Measurements from ENCODE around the gene COLQ.
"Not testable (repeated sequence)": the region's sequence is repeated elsewhere in the genome, so short reads cannot be mapped to it uniquely, and the experiment has no call there.

COLQ gene

DNA sequence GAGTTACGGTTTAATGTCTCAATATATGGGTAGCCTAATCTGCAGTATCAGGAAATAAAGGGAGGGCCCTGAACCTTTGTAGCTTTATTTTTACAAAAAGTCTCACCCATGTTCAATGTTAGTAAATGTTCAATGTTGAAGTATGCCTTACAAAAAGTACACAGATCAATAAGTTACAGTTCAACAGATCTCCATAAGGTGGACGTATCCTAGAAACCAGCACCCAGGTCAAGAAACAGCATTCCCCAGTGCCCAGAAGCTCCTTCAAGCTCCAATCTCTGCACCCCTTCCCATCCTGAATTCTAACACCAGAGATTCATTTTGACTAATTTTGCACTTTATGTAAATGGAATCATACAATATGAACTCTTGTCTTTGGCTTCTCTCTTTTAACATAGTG is 31.3 kb downstream of the COLQ start:
- no peak for DNase-seq (ENCODE audit: low read depth)

DNA sequence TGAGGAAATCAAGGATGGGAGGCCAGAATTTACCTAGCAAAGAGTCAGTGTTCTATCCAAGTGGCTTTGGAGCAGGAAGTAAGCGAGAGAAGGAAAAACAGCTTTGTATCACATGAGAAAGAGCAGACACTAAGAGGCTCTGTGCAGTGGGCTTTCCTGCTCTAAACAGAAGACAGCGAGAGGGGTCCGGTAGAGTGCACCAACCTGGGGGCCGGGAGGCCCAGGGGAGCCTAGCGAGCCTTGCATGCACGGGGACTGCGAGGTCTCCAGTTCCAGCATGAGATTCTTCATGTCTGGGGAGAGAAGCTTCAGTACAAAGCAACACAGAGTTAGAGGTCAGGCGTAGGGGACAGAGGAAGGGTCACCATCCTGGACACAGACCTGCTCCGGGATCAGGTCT is 33.5 kb downstream of the COLQ start:
- no peak for DNase-seq (ENCODE audit: low read depth)

DNA sequence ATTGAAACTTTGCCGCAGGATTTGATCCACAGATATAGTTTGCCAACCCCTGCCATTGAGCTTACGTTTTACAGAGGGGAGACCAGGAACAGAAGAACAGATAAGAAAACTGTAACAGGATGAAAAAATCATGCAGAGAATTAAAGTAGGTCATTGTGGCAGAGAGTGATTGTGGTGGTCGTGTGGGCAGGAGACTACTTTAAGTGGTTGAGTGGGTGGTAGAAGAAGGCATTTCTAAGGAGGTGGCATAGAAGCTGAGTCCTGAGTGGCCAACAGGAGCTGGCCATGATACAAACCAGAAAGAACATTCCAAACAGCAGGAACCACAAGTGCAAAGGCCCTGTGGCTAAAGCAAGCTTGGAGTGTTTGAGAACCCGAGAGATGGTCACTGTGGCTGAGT is 34.5 kb downstream of the COLQ start:
- no peak for DNase-seq (ENCODE audit: low read depth)

DNA sequence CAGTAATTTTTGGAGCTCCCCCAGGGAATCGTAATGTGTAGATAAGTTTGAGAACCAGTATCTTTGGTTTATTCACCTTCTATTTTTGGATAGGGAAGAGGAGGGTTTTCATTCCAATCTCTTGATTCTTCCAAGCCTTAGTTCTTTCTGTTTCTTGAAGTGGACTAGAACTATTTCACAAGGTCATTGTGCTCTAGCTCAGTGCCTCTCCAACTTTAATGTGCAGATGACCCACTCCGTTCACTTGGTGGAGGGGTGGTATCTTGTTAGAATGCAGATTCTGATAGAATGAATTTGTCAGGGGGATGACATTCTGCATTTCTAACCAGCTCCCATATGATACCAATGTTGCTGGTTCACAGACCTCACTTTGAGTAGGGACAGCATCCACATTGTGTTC is 35.5 kb downstream of the COLQ start:
- no peak for DNase-seq (ENCODE audit: low read depth)

DNA sequence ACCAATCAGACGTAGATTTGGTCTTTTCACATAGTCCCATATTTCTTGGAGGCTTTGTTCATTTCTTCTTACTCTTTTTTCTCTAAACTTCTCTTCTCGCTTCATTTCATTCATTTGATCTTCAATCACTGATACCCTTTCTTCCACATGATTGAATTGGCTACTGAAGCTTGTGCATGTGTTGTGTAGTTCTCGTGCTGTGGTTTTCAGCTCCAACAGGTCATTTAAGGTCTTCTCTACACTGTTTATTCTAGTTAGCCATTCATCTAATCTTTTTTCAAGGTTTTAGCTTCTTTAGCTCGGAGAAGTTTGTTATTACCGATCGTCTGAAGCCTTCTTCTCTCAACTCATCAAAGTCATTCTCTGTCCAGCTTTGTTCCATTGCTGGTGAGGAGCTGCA is 37.0 kb downstream of the COLQ start:
- not testable (repeated sequence) for DNase-seq (ENCODE audit: low read depth)

DNA sequence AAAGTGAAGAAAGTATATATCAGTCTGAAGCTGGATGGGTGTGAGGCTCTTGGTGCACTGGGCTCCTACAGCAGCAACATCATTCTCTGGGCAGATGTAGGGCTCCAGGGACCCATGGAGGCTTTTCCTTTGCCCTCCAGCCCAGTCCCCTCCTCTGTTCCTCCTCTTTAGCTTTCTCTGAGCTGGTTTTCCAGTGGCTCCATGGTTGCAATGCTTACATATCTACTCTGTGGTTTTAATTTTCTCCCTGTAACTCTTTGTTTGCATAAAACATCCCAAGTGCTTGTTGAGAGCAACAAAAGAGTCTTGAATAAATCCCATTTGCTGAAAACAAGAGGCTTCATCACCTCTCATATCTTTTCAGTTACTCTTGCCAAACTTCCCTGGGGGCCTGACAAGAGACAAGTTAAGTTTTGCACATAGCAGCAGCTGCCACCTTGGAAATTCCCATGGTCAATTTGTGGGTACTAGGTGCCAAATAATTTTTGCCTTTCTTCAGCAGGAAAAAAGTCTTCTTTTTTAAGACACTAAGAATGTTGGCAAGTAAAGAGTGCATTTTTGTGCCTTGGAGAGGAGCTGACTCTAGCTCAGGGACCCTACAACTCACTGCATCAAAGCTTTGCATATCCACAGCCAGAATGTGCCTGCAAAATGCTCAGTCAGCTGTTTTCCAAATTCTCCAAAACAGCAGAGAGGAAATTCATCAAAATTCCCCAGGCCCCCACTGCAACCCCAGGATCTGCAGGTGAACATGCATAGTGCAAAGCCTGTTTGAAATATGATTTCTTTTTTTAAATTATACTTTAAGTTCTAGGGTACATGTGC is 41.9 kb downstream of the COLQ start:
- DNase-seq (ENCODE audit: low read depth), result no peak

DNA sequence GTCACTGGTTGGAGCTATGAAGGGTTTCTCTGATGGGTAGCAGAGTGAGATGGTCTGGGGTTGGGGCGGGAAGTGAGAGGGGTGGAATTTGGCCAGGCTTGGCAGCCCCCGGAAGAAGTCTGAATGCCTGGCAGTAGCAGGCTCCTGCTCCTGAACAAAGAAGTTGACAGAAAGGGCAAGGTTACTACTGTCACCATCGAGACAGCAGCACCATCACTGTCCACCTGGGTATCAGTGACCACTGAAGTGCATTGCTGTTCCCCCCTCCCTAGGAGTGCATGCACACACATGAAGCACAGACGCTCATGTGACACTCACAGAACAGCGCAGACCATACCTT is 42.9 kb downstream of the COLQ start:
- no peak for DNase-seq (ENCODE audit: low read depth)

DNA sequence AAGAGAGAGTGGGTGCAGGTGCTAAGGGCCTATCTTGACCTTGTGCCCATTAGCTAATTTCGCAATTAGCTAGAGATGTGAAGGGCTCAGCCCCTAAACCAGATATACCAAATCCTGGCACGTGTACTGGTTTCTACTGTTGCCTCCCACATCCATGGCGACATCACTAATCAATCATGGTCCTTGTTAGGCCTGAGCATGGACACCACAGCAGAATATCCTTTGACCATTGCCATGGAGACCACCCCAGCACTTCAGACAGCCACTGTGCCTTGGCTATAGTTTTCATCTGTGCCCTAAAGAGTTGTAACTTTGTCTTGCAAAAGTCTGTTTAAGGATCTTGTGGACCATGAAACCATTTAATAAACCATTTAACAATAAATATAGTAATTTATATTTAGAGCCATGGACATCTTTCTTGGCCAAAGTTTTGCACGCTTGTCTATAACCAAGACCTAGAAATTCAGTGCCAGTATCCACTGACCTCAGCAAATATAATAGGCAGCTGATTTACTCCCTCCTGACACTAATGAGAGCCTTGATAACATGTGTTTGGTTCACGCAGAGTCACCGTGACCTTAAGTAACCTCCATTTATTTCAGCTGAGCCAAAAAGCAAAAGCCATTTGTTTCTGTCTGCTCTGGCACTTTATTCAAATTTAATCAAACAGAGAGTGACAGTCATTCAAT is 43.4 kb downstream of the COLQ start:
- DNase-seq (ENCODE audit: low read depth), result no peak

DNA sequence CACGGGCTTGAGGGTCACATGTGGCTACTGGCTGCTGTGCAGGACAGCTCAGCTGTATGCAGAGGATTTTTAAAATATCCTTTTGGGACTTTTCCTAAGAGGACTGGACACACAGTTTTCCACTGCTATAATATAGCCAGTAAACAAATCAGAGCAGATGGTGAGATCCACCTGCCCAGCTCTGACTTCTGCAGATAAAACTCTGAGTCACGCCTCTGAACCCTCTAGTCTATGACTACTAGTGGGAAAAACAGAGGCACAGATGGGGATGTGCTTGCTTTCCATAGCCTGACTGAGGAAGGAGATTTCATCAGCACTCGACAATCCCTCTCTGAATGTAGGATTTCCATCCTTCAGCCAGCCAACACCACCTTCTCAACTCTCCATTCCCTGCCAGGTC is 45.1 kb downstream of the COLQ start:
- no peak for DNase-seq (ENCODE audit: low read depth)

DNA sequence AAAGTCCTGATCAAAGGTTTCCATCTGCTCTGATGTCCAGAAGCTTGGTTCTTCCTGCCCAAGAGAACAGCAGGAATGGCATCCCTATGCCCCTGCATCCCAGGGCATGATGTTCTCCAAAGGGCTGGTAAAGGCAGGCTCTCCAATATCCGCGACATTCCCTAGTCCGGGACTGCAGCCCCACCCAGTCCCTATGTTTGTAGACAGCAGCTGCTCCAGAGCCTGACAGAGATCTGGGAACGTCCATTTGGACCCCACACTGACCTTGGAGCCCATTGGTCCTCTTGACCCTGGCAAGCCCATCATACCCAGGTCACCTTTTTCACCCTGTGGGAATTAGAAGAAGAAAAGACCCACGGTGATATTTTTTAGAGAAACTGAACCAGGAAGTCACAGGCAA is 46.3 kb downstream of the COLQ start:
- no peak for DNase-seq (ENCODE audit: low read depth)

DNA sequence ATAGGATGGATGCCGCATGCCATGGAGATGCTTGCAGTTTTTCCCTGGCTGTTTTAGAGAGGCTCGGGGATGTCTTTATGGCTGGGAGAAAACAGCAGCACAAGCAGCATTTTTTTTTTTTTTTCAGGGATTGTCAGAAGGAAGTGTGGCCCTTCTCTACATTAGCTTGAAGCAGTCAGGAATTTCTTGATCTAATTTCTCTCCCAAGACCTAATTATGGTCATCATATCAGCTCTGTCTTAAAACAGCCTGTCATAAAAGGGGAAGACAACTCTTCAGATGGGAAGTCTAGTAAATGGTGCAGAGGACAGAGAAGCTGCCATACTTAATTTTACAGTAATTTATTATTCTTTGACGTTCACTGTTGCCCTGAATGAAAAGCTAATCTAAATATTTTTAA is 49.6 kb downstream of the COLQ start:
- no peak for DNase-seq (ENCODE audit: low read depth)

DNA sequence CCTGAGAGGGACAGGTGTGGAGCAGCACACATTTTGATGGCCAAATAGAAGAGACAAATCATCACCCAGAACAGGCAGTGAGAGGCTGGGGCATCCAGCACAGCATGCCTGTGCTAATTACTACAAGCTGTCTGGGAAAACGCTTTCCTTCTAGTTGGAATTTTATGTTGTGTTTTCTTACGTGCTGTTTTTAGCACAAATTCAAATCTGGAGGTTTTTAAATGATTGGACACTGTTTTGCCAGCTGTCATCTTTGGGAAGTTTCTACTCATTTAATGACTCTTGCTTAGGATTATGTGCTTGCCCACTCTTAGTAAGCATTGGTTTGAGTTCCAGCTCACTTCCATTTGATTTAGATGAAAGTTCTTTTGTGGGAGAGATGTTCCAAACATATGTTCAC is 50.7 kb downstream of the COLQ start:
- no peak for DNase-seq (ENCODE audit: low read depth)

DNA sequence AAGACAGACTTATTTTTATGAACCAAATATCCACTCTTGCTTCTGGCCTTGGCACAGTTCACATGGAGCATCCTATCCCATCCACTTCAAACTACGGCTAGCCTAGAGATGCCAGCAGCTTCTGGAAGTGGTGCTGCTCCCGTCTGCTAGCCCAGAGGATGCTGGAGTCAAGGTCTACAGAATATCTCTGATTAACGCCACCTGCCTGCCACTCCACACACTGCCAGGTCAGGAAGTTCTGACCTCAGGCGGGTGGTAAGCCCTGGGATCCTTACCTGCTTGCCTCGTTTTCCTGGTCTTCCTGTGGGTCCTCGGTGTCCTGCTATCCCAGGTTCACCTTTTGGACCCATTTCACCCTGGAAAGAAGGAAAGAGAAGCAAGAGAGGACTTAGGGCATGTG is 51.2 kb downstream of the COLQ start:
- DNase-seq (ENCODE audit: low read depth), result no peak

DNA sequence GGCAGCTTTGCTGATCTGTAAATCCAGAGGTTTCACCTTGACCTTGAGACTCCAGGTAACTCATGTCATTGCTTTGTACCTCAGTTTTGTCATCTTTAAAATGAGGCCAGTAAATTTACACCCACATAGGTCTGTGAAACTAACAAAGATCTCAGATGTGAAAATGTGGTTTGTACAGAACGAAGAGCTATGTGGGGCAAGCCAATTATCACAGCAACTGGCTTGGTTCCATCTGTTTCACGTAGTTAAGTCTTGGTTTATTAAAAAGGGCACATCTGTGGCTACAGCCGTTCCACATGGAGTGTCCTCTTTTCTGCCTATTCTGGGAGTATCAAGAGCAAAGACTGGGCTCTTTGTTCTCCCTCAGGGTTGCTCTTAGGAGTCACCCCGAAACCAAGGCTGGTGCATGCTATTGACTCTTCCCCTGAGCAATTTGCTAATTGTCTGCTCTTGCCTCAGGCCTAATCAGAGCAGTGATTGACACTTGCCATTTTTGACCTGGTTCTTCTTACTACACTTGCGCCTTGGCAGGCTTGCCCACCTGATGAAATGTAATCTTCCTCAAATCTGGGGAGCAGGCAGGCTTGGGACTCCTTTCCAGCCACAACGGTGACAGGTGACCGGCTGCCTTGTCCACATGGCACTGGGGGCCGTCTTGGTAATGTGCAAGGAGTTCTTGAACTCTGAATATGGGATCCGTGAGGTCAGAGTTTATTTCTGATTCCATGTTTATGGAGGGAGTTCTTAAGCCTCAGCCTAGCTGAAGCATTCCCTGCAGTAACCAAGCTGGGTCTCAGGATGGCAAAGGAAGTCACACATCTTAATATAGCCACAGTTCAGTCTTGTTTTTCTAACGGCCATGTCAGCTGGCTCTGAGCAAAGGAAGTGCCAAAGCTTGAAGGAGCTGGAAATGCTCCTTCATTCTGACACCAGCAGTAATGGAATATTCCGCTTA is 54.0 kb downstream of the COLQ start:
- DNase-seq (ENCODE audit: low read depth), result no peak

DNA sequence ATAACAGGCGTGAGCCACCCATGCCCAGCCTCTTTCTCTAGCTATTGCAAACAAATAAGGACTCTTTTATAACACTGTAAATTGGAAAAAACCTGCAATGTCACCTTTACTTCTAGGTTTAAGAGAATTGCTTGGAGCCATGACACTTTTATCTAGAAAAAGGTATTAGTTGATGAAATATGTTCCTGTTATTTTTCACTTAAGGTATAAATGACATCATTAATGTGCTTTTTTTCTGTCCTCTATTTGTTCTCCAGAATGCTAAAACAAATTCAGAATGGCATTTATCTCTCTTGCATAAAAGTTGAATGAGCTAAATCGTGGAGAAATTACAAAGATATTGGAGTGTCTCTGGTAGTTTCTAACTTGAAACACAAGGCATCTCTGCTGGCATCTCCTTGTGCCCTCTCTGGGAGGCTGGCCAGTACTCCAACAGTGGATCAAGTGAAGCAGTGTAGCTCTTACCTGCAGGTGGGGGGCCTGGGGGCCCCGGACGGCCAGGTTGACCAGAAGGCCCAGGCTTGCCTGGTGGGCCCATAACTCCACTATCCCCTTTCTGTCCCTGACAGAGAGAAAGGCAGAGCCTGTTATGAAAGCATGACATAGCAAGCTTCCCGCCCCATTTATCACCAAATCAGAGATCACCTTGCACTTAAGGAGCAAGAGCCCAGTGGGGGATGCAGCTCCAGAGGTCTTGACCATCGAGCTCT is 55.5 kb downstream of the COLQ start:
- DNase-seq (ENCODE audit: low read depth), result no peak

DNA sequence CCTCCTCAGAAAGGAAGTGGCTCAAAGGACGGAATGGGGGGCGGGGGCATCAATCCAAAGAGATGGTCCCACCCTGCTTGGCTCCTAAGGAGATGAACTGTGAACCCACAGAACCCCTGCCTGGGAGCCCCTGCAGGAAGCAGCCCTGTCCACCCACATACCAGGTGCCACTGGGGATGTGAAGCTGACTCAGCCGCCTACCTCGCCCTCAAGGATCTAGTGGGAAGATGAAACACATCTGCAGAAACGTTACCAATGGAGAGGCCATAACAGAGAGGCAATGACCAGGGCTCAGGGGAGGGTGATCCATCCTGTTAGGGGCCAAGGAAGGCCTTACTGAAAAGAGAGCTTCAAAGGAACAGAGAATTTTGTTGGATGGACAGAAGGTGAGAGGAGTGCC is 59.1 kb downstream of the COLQ start:
- DNase-seq (ENCODE audit: low read depth), result no peak

DNA sequence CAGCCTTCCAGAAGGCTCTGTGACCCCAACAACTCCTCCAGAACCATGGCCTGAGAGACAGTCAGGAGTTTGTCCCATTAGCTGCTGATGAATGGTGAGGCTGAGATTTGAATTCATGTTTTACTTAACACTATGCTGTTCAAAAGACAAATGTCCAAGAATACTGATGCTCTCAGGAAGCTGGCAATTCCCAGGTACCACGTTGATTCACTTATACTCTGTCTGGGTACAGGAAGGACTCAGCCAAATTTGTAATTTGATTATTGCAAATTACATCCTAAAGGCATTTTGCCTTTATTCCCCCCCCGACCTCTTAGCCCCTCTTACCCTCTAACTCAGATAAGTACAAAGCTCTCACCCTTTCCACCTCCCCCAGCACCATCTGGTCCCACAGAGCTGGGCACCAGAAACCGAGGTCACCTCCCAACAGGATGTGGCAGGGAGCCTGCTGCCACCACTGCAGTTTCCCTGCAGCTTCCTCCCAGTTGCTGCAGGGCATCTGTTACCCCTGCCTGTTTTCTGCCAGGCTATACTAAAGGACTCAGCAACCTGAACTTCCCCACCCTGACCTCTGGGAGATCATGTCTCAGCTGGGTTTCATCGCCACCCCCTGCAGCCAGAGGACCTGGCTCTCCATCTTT is 60.5 kb downstream of the COLQ start:
- DNase-seq (ENCODE audit: low read depth), result no peak

DNA sequence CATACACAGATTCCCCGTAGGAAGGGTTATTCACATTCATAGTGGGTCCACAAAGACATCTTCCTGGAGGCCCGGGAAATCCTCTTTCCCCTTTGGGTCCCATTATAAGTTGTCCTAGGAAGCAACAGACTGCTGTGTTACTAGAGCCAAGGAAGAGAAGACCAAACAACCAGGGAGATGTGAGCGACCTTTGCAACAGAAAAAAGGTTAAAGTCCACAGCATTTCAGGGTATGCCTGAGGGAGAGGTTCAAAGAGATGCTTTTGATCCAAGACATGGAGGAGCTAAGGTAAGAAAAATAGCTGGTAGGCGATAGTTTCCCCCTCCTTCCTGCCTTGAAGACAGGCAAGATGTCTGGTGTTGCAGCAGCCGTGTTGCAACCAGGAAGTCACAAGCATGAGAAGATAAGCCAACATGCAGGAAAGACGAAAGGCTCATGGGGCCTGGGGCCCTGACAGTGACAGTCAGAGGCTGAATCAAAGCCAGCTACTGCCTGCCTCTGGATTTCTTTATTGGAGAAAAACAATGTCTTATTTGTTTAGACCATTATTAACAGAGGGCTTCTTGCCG is 63.2 kb downstream of the COLQ start:
- DNase-seq (ENCODE audit: low read depth), result no peak

DNA sequence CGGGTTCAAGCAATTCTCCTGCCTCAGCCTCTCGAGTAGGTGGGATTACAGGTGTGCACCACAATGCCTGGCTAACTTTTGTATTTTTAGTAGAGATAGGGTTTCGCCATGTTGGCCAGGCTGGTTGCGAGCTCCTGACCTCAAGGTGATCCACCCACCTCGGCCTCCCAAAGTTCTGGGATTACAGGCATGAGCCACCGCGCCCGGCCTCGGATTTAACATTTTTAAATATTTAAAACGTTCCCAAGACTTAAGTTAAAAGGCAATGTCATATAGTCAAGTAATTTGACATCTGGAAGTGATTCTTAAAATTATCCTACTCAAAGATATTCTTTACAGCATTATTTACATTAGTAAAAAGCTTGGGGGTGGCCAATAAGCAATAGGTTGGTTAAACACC is 64.6 kb downstream of the COLQ start:
- not testable (repeated sequence) for DNase-seq (ENCODE audit: low read depth)

DNA sequence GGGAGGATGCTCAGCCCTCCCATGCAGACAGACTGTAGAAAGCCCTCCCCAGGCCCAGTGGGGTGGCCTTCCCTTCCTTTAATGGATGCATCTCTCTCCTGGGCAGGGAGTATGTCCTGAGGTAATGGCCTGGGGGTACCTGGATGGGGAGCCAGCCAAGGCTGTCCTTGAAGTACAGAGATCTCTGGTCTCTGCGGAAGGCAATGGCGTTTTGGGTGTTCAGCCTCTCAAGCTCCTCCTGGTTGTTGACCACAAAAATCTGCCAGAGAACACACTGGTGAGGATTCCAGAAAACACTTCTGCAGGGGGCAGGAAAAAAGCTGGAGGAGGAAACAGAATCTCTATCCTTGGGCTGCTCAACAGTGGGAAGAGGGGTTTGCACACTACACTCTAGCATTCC is 65.2 kb downstream of the COLQ start:
- no peak for DNase-seq (ENCODE audit: low read depth)

DNA sequence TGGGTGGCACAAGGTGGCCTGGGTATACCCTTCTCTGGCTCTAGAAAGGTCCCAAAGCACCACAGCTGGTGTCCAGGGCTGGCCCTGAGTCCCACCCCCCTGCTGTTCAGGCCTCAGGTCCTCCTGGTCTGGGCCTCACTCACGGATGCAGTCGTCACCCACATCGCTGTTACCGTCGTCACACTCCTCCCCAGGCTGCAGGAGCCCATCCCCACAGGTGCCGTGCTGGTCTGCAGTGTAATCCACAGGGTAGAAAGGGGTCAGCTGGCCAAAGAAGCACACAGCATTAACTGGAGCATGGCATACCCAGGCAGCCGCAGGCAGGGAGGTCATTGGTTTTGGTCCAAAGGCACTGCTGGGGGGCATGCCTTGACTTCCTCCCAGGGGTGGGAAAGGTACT is 65.8 kb downstream of the COLQ start:
- no peak for DNase-seq (ENCODE audit: low read depth)
